Measurements from ENCODE around the gene KLK14.

Gene KLK14

GRCh38 chr19:51084505-51084904 is 1.8 kb upstream of the KLK14 start:
- DNase-seq = no peak

- no peak for DNase-seq
Observed at GRCh38 chr19:51083783-51084182, 1.1 kb upstream of the KLK14 start.

GRCh38 chr19:51083181-51083580 is 494 bp upstream of the KLK14 start:
- DNase-seq = no peak

- no peak for DNase-seq
Observed at GRCh38 chr19:51081476-51081875, 1.2 kb downstream of the KLK14 start.

GRCh38 chr19:51079481-51080110 is 3.1 kb downstream of the KLK14 start:
- no peak for DNase-seq

- no peak for DNase-seq
Observed at GRCh38 chr19:51078731-51079130, 4.0 kb downstream of the KLK14 start.

- no peak for DNase-seq
Observed at GRCh38 chr19:51078104-51078503, 4.6 kb downstream of the KLK14 start.

- DNase-seq = no peak
Observed at GRCh38 chr19:51076631-51077213, 6.0 kb downstream of the KLK14 start.

- no peak for DNase-seq
Observed at GRCh38 chr19:51075998-51076397, 6.7 kb downstream of the KLK14 start.

- peak; percentile 96 for DNase-seq
Observed at GRCh38 chr19:51071095-51071405, 11.6 kb downstream of the KLK14 start.

- DNase-seq = peak; percentile 73
Observed at GRCh38 chr19:51070334-51071094, 12.2 kb downstream of the KLK14 start.

GRCh38 chr19:51066393-51067186 is 16.1 kb downstream of the KLK14 start:
- DNase-seq = peak; percentile 14

GRCh38 chr19:51065221-51065960 is 17.3 kb downstream of the KLK14 start:
- no peak for DNase-seq

GRCh38 chr19:51064534-51065220 is 18.0 kb downstream of the KLK14 start, which contains the start of gene KLK13:
TSS of gene KLK13 (minus strand) at chr19:51065092. CDS start at chr19:51065067, 25 bp downstream.
- no peak for DNase-seq

- DNase-seq = no peak
Observed at GRCh38 chr19:51063664-51064063, 19.0 kb downstream of the KLK14 start.

- no peak for DNase-seq
Observed at GRCh38 chr19:51060973-51061372, 21.7 kb downstream of the KLK14 start.

- DNase-seq = no peak
Observed at GRCh38 chr19:51060336-51060735, 22.4 kb downstream of the KLK14 start.

- DNase-seq = no peak
Observed at GRCh38 chr19:51059715-51060114, 23.0 kb downstream of the KLK14 start.

- no peak for DNase-seq
Observed at GRCh38 chr19:51055866-51056265, 26.8 kb downstream of the KLK14 start.

- no peak for DNase-seq
Observed at GRCh38 chr19:51047031-51047335, 35.7 kb downstream of the KLK14 start.

- DNase-seq = no peak
Observed at GRCh38 chr19:51044327-51044726, 38.4 kb downstream of the KLK14 start.

- DNase-seq = no peak
Observed at GRCh38 chr19:51043497-51043896, 39.2 kb downstream of the KLK14 start.
